Activated CD8-positive, alpha-beta T cell treated with anti-CD3 and anti-CD28 coated beads for 36 hours (primary cell): ENCODE measurements around the gene ENTPD2. TPM values are rescaled to one million over a fixed set of nuclear protein-coding genes. Genes with fewer than 3 reads are reported as not detected.

Experiments
- ATAC-seq: fragments of 200-7000 bp; cut with Tn5 transposase; one replicate; pipeline ENCODE4 v1.10.0; 2021; ENCODE audit warnings: mild to moderate bottlenecking, moderate library complexity
- CTCF ChIA-PET: fragments of 350-600 bp; sonication (Branson Sonifier 250); formaldehyde crosslinking; loops from one replicate; lab custom pipeline; 2021; ENCODE audit warnings: antibody characterized with exemption; lab: Charles Lee
- POLR2A ChIA-PET: fragments of 350-600 bp; sonication (Branson Sonifier 250); formaldehyde crosslinking; loops from one replicate; lab custom pipeline; 2021; ENCODE audit warnings: antibody characterized with exemption; lab: Charles Lee
- DNase-seq: peaks from one replicate; pipeline ENCODE4 v3.0.0-alpha.2; 2020
- H3K27ac Mint-ChIP-seq: one replicate; pipeline ENCODE4 v1.8.0; 2021; ENCODE audit warnings: mild to moderate bottlenecking, mixed read lengths
- H3K27me3 Mint-ChIP-seq: one replicate; pipeline ENCODE4 v1.8.0; 2021; ENCODE audit warnings: mixed read lengths
- H3K36me3 Mint-ChIP-seq: one replicate; pipeline ENCODE4 v1.8.0; 2021; ENCODE audit warnings: low read depth, mixed read lengths
- H3K4me1 Mint-ChIP-seq: one replicate; pipeline ENCODE4 v1.8.0; 2021; ENCODE audit warnings: low read depth, mixed read lengths
- H3K4me3 Mint-ChIP-seq: one replicate; pipeline ENCODE4 v1.8.0; 2021; ENCODE audit warnings: mild to moderate bottlenecking, moderate library complexity, mixed read lengths
- H3K9me3 Mint-ChIP-seq: one replicate; pipeline ENCODE4 v1.8.0; 2021; ENCODE audit warnings: mixed read lengths
- intact Hi-C: fragments of 100-400 bp; cut with micrococcal nuclease; formaldehyde crosslinking; loops from one replicate; pipeline ENCODE4 v1.10.0; 2022
- total RNA-seq, 2 experiments: library from RNA; stranded (reverse); gene quantifications; one replicate each; pipeline ENCODE4 v1.2.3, GENCODE V29; 2021
- TF ChIP-seq, protein P1 (sequence below): fragments of 200-600 bp; IDR thresholded peaks from one replicate; pipeline ENCODE4 v1.8.0; 2022; ENCODE audit warnings: antibody characterized with exemption, mild to moderate bottlenecking

ENTPD2 gene
- total RNA-seq, 2 experiments from 2014 or later = not detected

DNA sequence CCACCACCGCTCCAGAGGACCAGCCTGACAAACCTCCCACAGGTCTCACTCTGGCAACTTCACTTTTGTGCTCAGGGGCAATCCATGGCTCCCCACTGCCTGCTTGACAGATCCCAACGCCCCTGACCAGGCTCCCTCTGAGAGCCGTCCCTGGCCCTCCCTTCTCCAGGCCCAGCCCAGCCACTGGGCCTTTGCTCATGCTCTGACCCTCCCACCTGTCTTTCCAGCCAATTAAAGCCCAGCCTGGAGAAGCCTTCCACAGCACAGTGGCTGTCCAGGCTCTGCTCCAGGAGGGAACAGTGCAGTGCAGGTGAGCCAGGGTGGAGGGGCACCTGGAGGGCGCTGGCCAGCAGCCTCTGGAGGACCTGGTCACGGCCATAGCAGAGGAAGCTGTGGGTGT lies 3.3 kb downstream of the ENTPD2 start:
- no peaks in the 10 kb centered on the region for H3K9me3 Mint-ChIP-seq
- peaks cover 37% of the 10 kb centered on the region for H3K27me3 Mint-ChIP-seq
- H3K36me3 Mint-ChIP-seq = no peaks in the 10 kb centered on the region
- TF ChIP-seq, protein P1, sequence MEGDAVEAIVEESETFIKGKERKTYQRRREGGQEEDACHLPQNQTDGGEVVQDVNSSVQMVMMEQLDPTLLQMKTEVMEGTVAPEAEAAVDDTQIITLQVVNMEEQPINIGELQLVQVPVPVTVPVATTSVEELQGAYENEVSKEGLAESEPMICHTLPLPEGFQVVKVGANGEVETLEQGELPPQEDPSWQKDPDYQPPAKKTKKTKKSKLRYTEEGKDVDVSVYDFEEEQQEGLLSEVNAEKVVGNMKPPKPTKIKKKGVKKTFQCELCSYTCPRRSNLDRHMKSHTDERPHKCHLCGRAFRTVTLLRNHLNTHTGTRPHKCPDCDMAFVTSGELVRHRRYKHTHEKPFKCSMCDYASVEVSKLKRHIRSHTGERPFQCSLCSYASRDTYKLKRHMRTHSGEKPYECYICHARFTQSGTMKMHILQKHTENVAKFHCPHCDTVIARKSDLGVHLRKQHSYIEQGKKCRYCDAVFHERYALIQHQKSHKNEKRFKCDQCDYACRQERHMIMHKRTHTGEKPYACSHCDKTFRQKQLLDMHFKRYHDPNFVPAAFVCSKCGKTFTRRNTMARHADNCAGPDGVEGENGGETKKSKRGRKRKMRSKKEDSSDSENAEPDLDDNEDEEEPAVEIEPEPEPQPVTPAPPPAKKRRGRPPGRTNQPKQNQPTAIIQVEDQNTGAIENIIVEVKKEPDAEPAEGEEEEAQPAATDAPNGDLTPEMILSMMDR = no peak
- no peak for ATAC-seq
- H3K4me3 Mint-ChIP-seq = no peak overlapping the region
- intact Hi-C loops = no loop called here
- no peak for DNase-seq
- POLR2A ChIA-PET = interaction anchor here (1.6 kb wide), 1 partner anchor 8 kb away, joined by 4 read pairs; no protein-coding TSS in a partner anchor
- H3K4me1 Mint-ChIP-seq = peaks cover 3% of the 10 kb centered on the region
- no peak overlapping the region for H3K27ac Mint-ChIP-seq
- CTCF ChIA-PET = interaction anchor here (7.3 kb wide), 1 partner anchor 18 kb away, joined by 164 read pairs; the partner anchor contains the start of gene SAPCD2

- ATAC-seq (peak; percentile 48), DNase-seq (peak; percentile 88)
- POLR2A ChIA-PET = interaction anchor here (1.6 kb wide), 1 partner anchor 9 kb away, joined by 4 read pairs; no protein-coding TSS in a partner anchor
- Mint-ChIP-seq H3K27ac (no peak overlapping the region), H3K27me3 (peaks cover 41% of the 10 kb centered on the region), H3K4me3 (no peak overlapping the region), H3K9me3 (no peaks in the 10 kb centered on the region), H3K4me1 (peaks cover 6% of the 10 kb centered on the region), H3K36me3 (no peaks in the 10 kb centered on the region)
- TF ChIP-seq, protein P1 = peak; percentile 69
- intact Hi-C loops = no loop called here
- CTCF ChIA-PET = interaction anchor here (0.8 to 7.3 kb wide), 7 partner anchors 15 to 187 kb away, joined by 3 to 164 read pairs (median 5); partner anchors contain the start of genes SAPCD2 and UAP1L1
These were observed 4.1 kb downstream of the ENTPD2 start for GRCh38 chr9:137049544-137050449.

DNA sequence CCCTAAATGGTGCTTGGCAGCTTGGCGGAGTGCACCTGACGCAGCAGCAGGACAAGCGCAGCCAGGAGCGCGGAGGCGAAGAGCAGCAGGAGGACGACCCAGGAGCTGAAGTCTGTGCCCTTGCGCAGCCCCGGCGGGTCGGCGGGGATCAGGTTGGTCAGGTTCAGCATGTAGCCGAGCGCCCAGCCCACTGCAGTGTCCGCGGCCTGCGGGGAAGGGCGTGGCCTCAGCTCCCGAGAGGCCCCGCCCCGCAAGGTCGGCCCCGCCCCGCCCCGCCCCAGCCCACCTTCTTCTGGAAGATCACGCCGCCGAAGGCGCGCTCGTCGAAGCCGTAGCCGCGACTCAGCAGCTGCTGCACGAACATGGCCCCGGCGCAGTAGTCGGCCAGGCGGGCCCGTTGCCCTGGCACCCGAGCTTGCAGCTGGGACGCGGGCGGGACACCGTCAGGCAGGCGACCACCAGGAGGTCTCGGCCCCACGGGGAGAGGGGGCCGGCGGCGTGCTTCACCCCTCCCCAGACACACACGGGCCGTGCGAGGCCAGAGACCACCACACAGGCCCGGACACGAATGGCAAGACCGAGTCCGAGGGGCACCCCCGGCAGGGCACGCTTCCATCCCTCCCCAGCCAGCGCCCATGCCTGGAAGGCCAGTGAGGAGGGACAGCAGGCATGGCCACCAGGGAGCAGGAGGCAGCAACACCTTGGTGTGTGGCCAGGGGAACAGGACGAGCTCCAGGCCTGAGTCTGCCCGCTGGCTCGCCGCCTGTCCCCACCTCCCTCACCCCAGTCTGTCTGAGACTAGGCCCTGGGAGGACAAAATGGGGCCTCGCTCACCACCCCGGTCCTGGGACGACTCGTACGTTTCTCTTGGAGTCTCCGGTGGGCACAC lies 5.0 kb downstream of the ENTPD2 start:
- intact Hi-C loops = no loop called here
- no peak overlapping the region for H3K27ac Mint-ChIP-seq
- DNase-seq = no peak
- peaks cover 10% of the 10 kb centered on the region for H3K4me1 Mint-ChIP-seq
- POLR2A ChIA-PET = interaction anchor here (0.8 to 1.6 kb wide), 2 partner anchors 10 to 38 kb away, joined by 3 to 4 read pairs; partner anchors contain the start of gene MAN1B1
- no peaks in the 10 kb centered on the region for H3K36me3 Mint-ChIP-seq
- no peak for ATAC-seq
- no peaks in the 10 kb centered on the region for H3K9me3 Mint-ChIP-seq
- CTCF ChIA-PET = interaction anchor here (0.8 to 7.3 kb wide), 7 partner anchors 14 to 188 kb away, joined by 3 to 164 read pairs (median 5); partner anchors contain the start of genes SAPCD2 and UAP1L1
- TF ChIP-seq, protein P1 = no peak
- no peak overlapping the region for H3K4me3 Mint-ChIP-seq
- H3K27me3 Mint-ChIP-seq = peaks cover 43% of the 10 kb centered on the region

GRCh38 chr9:137046088-137046787 lies 7.6 kb downstream of the ENTPD2 start, which contains the start of gene NPDC1:
Gene NPDC1 (minus strand): TSS chr9:137046177. CDS start chr9:137045989, 188 bp downstream.
- ATAC-seq (peak; percentile 84), DNase-seq (peak; percentile 92)
- no peaks in the 10 kb centered on the region for H3K9me3 Mint-ChIP-seq
- intact Hi-C loops = no loop called here
- CTCF ChIA-PET = interaction anchor here (0.6 to 7.3 kb wide), 31 partner anchors 9 to 317 kb away, joined by 3 to 164 read pairs (median 5); partner anchors contain the start of genes ABCA2, AJM1, CYSRT1 and FUT7
- no peaks in the 10 kb centered on the region for H3K36me3 Mint-ChIP-seq
- POLR2A ChIA-PET = interaction anchor here (1.0 to 1.8 kb wide), 3 partner anchors 9 to 21 kb away, joined by 3 to 10 read pairs (median 6); no protein-coding TSS in a partner anchor
- TF ChIP-seq, protein P1 = peak; percentile 83
- no peak within 1 kb of the TSS for H3K27ac Mint-ChIP-seq
- peaks cover 10% of the 10 kb centered on the region for H3K4me1 Mint-ChIP-seq
- peaks cover 42% of the 10 kb centered on the region for H3K27me3 Mint-ChIP-seq
- H3K4me3 Mint-ChIP-seq = peak within 1 kb of the TSS; percentile 63
